Spleen (tissue), 11 donors: ENCODE data around the gene COL19A1. TPM values are rescaled to one million over a fixed set of nuclear protein-coding genes. Genes with fewer than 3 reads are reported as not detected.
"Not testable (repeated sequence)": the region's sequence is repeated elsewhere in the genome, so short reads cannot be mapped to it uniquely, and the experiment has no call there.

Experiments
- DNase-seq: peaks from one replicate; pipeline ENCODE4 v3.0.0-alpha.2; 2020
- H3K27ac ChIP-seq, 8 donors: fragments of 200-600 bp; sonication (generic) in 7 of 8; 1 replicate in 4 of 8; 2 replicates in 4 of 8; pipeline versions ENCODE4 v1.5.0 to v1.8.0; 2016 to 2021; ENCODE audit warnings: inconsistent platforms in 4 of 8, mild to moderate bottlenecking in 4 of 8, moderate library complexity in 1 of 8
- H3K27me3 ChIP-seq, 7 donors: fragments of 200-600 bp; sonication (generic) in 6 of 7; replicated peaks in 1 of 7; 1 replicate in 4 of 7; 2 replicates in 3 of 7; pipeline versions ENCODE4 v1.5.0 to v1.8.0; 2016 to 2021; ENCODE audit warnings: inconsistent platforms in 3 of 7, mild to moderate bottlenecking in 1 of 7
- H3K36me3 ChIP-seq, 6 donors: fragments of 200-600 bp; sonication (generic) in 5 of 6; 1 replicate in 4 of 6; 2 replicates in 2 of 6; pipeline versions ENCODE4 v1.5.0 to v1.8.0; 2016 to 2021; ENCODE audit warnings: inconsistent platforms in 2 of 6
- H3K4me1 ChIP-seq, 6 donors: fragments of 200-600 bp; sonication (generic) in 5 of 6; 1 replicate in 3 of 6; 2 replicates in 3 of 6; pipeline versions ENCODE4 v1.5.0 to v1.8.0; 2016 to 2021; ENCODE audit warnings: inconsistent platforms in 3 of 6
- H3K4me3 ChIP-seq, 8 donors: fragments of 200-600 bp; sonication (generic) in 7 of 8; 1 replicate in 4 of 8; 2 replicates in 4 of 8; pipeline versions ENCODE4 v1.5.0 to v1.8.0; 2016 to 2021; ENCODE audit warnings: inconsistent platforms in 4 of 8, mild to moderate bottlenecking in 4 of 8, moderate library complexity in 2 of 8
- H3K9me3 ChIP-seq, 8 donors: fragments of 200-600 bp; sonication (generic) in 7 of 8; 1 replicate in 4 of 8; 2 replicates in 4 of 8; pipeline versions ENCODE4 v1.5.0 to v1.8.0; 2016 to 2021; ENCODE audit warnings: inconsistent platforms in 4 of 8
- CTCF ChIP-seq, 11 experiments: fragments of 200-600 bp in 7 of 11; fragments of 450-650 bp in 4 of 11; sonication (generic) in 4 of 11; IDR thresholded peaks in 8 of 11; conservative IDR thresholded peaks in 3 of 11; 1 replicate in 7 of 11; 2 replicates in 4 of 11; pipeline versions ENCODE4 v1.4.0 to v1.8.0; 2016 to 2021; ENCODE audit warnings: antibody characterized with exemption in 11 of 11, inconsistent platforms in 4 of 11, mild to moderate bottlenecking in 1 of 11
- POLR2A ChIP-seq, 3 donors: fragments of 450-650 bp; IDR thresholded peaks; one replicate each; pipeline ENCODE4 v1.5.1; 2017; ENCODE audit warnings: antibody characterized with exemption in 3 of 3, mild to moderate bottlenecking in 1 of 3
- POLR2AphosphoS5 ChIP-seq, 3 donors: sonication (generic); formaldehyde crosslinking; IDR thresholded peaks; one replicate each; pipeline ENCODE4 v1.5.1; 2017; ENCODE audit warnings: antibody characterized with exemption in 3 of 3
- WGBS, 5 donors: extraction: QIAGEN DNeasy Blood & Tissue Kit in 3 of 5; methylation state at CpG; one replicate each; pipeline versions ENCODE4 v1.1.5 to v1.1.7; 2013 to 2018; 5-methylcytosine and 5-hydroxymethylcytosine counted together
- intact Hi-C: fragments of 100-400 bp; cut with DNase I; formaldehyde crosslinking; loops from one replicate; pipeline ENCODE4 v1.15.0; 2023; ENCODE audit warnings: low total_unique reads
- polyA plus RNA-seq, 3 donors: library from polyadenylated mRNA; stranded (reverse); fragments of 200-250 nt; gene quantifications; one replicate each; pipeline ENCODE4 v1.2.1, GENCODE V29; 2013
- total RNA-seq, 7 donors: library from RNA; depleted of rRNA in 3 of 7; stranded (reverse); fragments of >200 nt in 3 of 7; fragmentation: NEBNext Ultra II Directional in 4 of 7; extraction: Animal tissue kit (Norgen Biotek cat#: 25700) in 4 of 7; gene quantifications; one replicate each; pipeline versions ENCODE4 v1.1.0 to v1.2.1, GENCODE V29; 2016 to 2021
- donor health status: healthy with polysubstance abuse.
- donor health status: DM: no; HTN: no; CAD: no; lungs with moderate emphysema.
- donor health status: DM: no; HTN: no; CAD: no.
- donor health status: Bipolar disorder and iron deficiency.
- donor health status: healthy.
- donor health status: DM: no; HTN: no; CAD: no.
- donor health status: DM: yes; HTN: yes; CAD: no.

COL19A1 gene
- total and polyA plus RNA-seq, 10 donors: 0.48 to 14.5 (median 10.2) TPM

GRCh38 chr6:69884231-69884630, 17.9 kb downstream of the COL19A1 start:
- Histone ChIP-seq H3K9me3 (peaks cover 0 to under 1% (median 0%) of the 10 kb centered on the region in 8 donors), H3K4me1 (peaks cover 0 to 34% (median 9%) of the 10 kb centered on the region in 6 donors), H3K27me3 (no peaks in the 10 kb centered on the region), H3K36me3 (no peaks in the 10 kb centered on the region), H3K4me3 (no peak overlapping the region), H3K27ac (peak overlapping the region in 3 of 8 donors; percentile 78 to 85 (median 81))
- intact Hi-C loops: no loop called here
- no peak for TF ChIP-seq POLR2AphosphoS5 (IDR thresholded peaks at IDR 0.05)
- TF ChIP-seq POLR2A (IDR thresholded peaks at IDR 0.05): no peak
- TF ChIP-seq CTCF (IDR thresholded peaks at IDR 0.05 in 8 of 11, conservative IDR thresholded peaks at IDR 0.05 in 3 of 11): no peak
- WGBS, 5 donors: 82 to 95% (median 88%) methylated on average over 2 of the region's 2 CpGs
- no peak for DNase-seq

- no peak for DNase-seq
- TF ChIP-seq POLR2AphosphoS5 (IDR thresholded peaks at IDR 0.05) (no peak), POLR2A (IDR thresholded peaks at IDR 0.05) (no peak), CTCF (IDR thresholded peaks at IDR 0.05 in 8 of 11, conservative IDR thresholded peaks at IDR 0.05 in 3 of 11) (no peak)
- no peaks in the 10 kb centered on the region for H3K27me3 ChIP-seq
- no peak overlapping the region for H3K4me3 ChIP-seq
- 45 to 63% (median 54%) methylated on average over 1 of the region's 1 CpG for WGBS, 5 donors
- intact Hi-C loops: no loop called here
- H3K27ac ChIP-seq: peak overlapping the region in 3 of 8 donors; percentile 12 to 34 (median 14)
- no peaks in the 10 kb centered on the region for H3K36me3 ChIP-seq
- peaks cover 0 to 9% (median 0%) of the 10 kb centered on the region in 8 donors for H3K9me3 ChIP-seq
- peaks cover 0 to 14% (median 0%) of the 10 kb centered on the region in 6 donors for H3K4me1 ChIP-seq
Measured at GRCh38 chr6:69887026-69887425, 20.7 kb downstream of the COL19A1 start.

- Histone ChIP-seq H3K27me3 (no peaks in the 10 kb centered on the region), H3K4me1 (peaks cover 0 to 6% (median 0%) of the 10 kb centered on the region in 6 donors), H3K9me3 (peaks cover 0 to 9% (median 0%) of the 10 kb centered on the region in 8 donors), H3K27ac (peak overlapping the region in 3 of 8 donors; percentile 12 to 34 (median 14)), H3K4me3 (no peak overlapping the region), H3K36me3 (no peaks in the 10 kb centered on the region)
- 71 to 92% (median 88%) methylated on average over 5 of the region's 5 CpGs for WGBS, 5 donors
- no peak for TF ChIP-seq POLR2A (IDR thresholded peaks at IDR 0.05)
- no peak for TF ChIP-seq CTCF (IDR thresholded peaks at IDR 0.05 in 8 of 11, conservative IDR thresholded peaks at IDR 0.05 in 3 of 11)
- no peak for TF ChIP-seq POLR2AphosphoS5 (IDR thresholded peaks at IDR 0.05)
- no peak for DNase-seq
- intact Hi-C loops: no loop called here
Measured at GRCh38 chr6:69887714-69888345, 21.5 kb downstream of the COL19A1 start.

GRCh38 chr6:69888482-69889233, 22.3 kb downstream of the COL19A1 start:
- DNase-seq: no peak
- H3K9me3 ChIP-seq: peaks cover 0 to 9% (median 0%) of the 10 kb centered on the region in 8 donors
- no peaks in the 10 kb centered on the region for H3K36me3 ChIP-seq
- intact Hi-C loops: no loop called here
- no peak overlapping the region for H3K27ac ChIP-seq
- H3K27me3 ChIP-seq: no peaks in the 10 kb centered on the region
- H3K4me1 ChIP-seq: no peaks in the 10 kb centered on the region
- TF ChIP-seq CTCF (IDR thresholded peaks at IDR 0.05 in 8 of 11, conservative IDR thresholded peaks at IDR 0.05 in 3 of 11): no peak
- TF ChIP-seq POLR2A (IDR thresholded peaks at IDR 0.05): no peak
- TF ChIP-seq POLR2AphosphoS5 (IDR thresholded peaks at IDR 0.05): no peak
- H3K4me3 ChIP-seq: no peak overlapping the region
- 85 to 94% (median 89%) methylated on average over 6 of the region's 6 CpGs for WGBS, 5 donors

GRCh38 chr6:69889234-69889974, 23.0 kb downstream of the COL19A1 start:
- H3K9me3 ChIP-seq, H3K27ac ChIP-seq, H3K36me3 ChIP-seq, H3K27me3 ChIP-seq, DNase-seq, H3K4me3 ChIP-seq, intact Hi-C loops, H3K4me1 ChIP-seq: not testable (repeated sequence)
- 81 to 93% (median 86%) methylated on average over 9 of the region's 9 CpGs for WGBS, 5 donors

GRCh38 chr6:69892561-69892960, 26.2 kb downstream of the COL19A1 start:
- H3K27me3 ChIP-seq, H3K9me3 ChIP-seq, H3K36me3 ChIP-seq, H3K4me3 ChIP-seq, H3K27ac ChIP-seq, intact Hi-C loops, DNase-seq: not testable (repeated sequence)
- WGBS, 5 donors: 76 to 90% (median 86%) methylated on average over 1 of the region's 1 CpG
- peaks cover 0 to 14% (median 2%) of the 10 kb centered on the region in 6 donors for H3K4me1 ChIP-seq
